ENCODE results near the gene FRAS1.

FRAS1 gene

GRCh38 chr4:78370631-78371372 is 313.7 kb downstream of the FRAS1 start:
- TF ChIP-seq FOXP2 (optimal IDR thresholded peaks at IDR 0.05; ENCODE audit: borderline replicate concordance, extremely low read depth, extremely low read length, insufficient read depth) (no peak), SIN3A (IDR thresholded peaks at IDR 0.05; ENCODE audit: borderline replicate concordance, insufficient read depth, low read length) (no peak), REST (IDR thresholded peaks at IDR 0.05; ENCODE audit: insufficient read depth in 1 of 2, low read depth in 2 of 2, low read length in 2 of 2) (no peak), POLR2AphosphoS5 (IDR thresholded peaks at IDR 0.05; ENCODE audit: low read depth, low read length) (no peak), TAF1 (IDR thresholded peaks at IDR 0.05; ENCODE audit: borderline replicate concordance, insufficient read depth, low read length) (no peak)

GRCh38 chr4:78372355-78372988 is 315.3 kb downstream of the FRAS1 start:
- no peak for TF ChIP-seq TAF1 (IDR thresholded peaks at IDR 0.05; ENCODE audit: borderline replicate concordance, insufficient read depth, low read length)
- no peak for TF ChIP-seq REST (IDR thresholded peaks at IDR 0.05; ENCODE audit: insufficient read depth in 1 of 2, low read depth in 2 of 2, low read length in 2 of 2)
- no peak for TF ChIP-seq SIN3A (IDR thresholded peaks at IDR 0.05; ENCODE audit: borderline replicate concordance, insufficient read depth, low read length)
- no peak for TF ChIP-seq POLR2AphosphoS5 (IDR thresholded peaks at IDR 0.05; ENCODE audit: low read depth, low read length)
- no peak for TF ChIP-seq FOXP2 (optimal IDR thresholded peaks at IDR 0.05; ENCODE audit: borderline replicate concordance, extremely low read depth, extremely low read length, insufficient read depth)

GRCh38 chr4:78377555-78377954 is 320.4 kb downstream of the FRAS1 start:
- TF ChIP-seq POLR2AphosphoS5 (IDR thresholded peaks at IDR 0.05; ENCODE audit: low read depth, low read length), result no peak
- TF ChIP-seq REST (IDR thresholded peaks at IDR 0.05; ENCODE audit: insufficient read depth in 1 of 2, low read depth in 2 of 2, low read length in 2 of 2), result no peak
- no peak for TF ChIP-seq FOXP2 (optimal IDR thresholded peaks at IDR 0.05; ENCODE audit: borderline replicate concordance, extremely low read depth, extremely low read length, insufficient read depth)
- no peak for TF ChIP-seq SIN3A (IDR thresholded peaks at IDR 0.05; ENCODE audit: borderline replicate concordance, insufficient read depth, low read length)
- no peak for TF ChIP-seq TAF1 (IDR thresholded peaks at IDR 0.05; ENCODE audit: borderline replicate concordance, insufficient read depth, low read length)

GRCh38 chr4:78379040-78379439 is 321.9 kb downstream of the FRAS1 start:
- TF ChIP-seq FOXP2 (optimal IDR thresholded peaks at IDR 0.05; ENCODE audit: borderline replicate concordance, extremely low read depth, extremely low read length, insufficient read depth) (no peak), SIN3A (IDR thresholded peaks at IDR 0.05; ENCODE audit: borderline replicate concordance, insufficient read depth, low read length) (no peak), POLR2AphosphoS5 (IDR thresholded peaks at IDR 0.05; ENCODE audit: low read depth, low read length) (no peak), TAF1 (IDR thresholded peaks at IDR 0.05; ENCODE audit: borderline replicate concordance, insufficient read depth, low read length) (no peak), REST (IDR thresholded peaks at IDR 0.05; ENCODE audit: insufficient read depth in 1 of 2, low read depth in 2 of 2, low read length in 2 of 2) (no peak)

Data from PFSK-1 (cell line).